Gastrocnemius medialis (tissue), 4 donors: ENCODE results near the gene NCAPD3.

ENCODE experiments used
- CTCF ChIP-seq, 5 experiments: fragments of 450-650 bp in 3 of 5; fragments of 200-600 bp in 2 of 5; sonication (generic) in 2 of 5; IDR thresholded peaks in 4 of 5; conservative IDR thresholded peaks in 1 of 5; 1 replicate in 4 of 5; 2 replicates in 1 of 5; pipeline ENCODE4 v1.5.1; 2016 to 2019; ENCODE audit warnings: antibody characterized with exemption in 5 of 5, mild to moderate bottlenecking in 3 of 5, moderate library complexity in 3 of 5
- POLR2A ChIP-seq, 2 donors: fragments of 450-650 bp; IDR thresholded peaks; one replicate each; pipeline ENCODE4 v1.6.1; 2017; ENCODE audit warnings: antibody characterized with exemption in 2 of 2, mild to moderate bottlenecking in 2 of 2, moderate library complexity in 2 of 2

GRCh38 chr11:134216816-134217215 is 7.0 kb downstream of the NCAPD3 start:
- no peak for TF ChIP-seq CTCF (IDR thresholded peaks at IDR 0.05 in 4 of 5, conservative IDR thresholded peaks at IDR 0.05 in 1 of 5)
- TF ChIP-seq POLR2A (IDR thresholded peaks at IDR 0.05), result no peak
